Tibial artery (tissue), 4 donors: ENCODE data around the gene TSC22D1.

Source experiments
- DNase-seq, 2 donors: peaks; one replicate each; pipeline ENCODE4 v3.0.0-alpha.2; 2019
- H3K27ac ChIP-seq, 2 donors: fragments of 200-600 bp; sonication (generic) in 1 of 2; 1 replicate in 1 of 2; 2 replicates in 1 of 2; pipeline ENCODE4 v1.5.1; 2018 to 2019; ENCODE audit warnings: mild to moderate bottlenecking in 1 of 2
- H3K27me3 ChIP-seq, 2 donors: fragments of 200-600 bp; sonication (generic) in 1 of 2; one replicate each; pipeline versions ENCODE4 v1.5.1 to v1.6.0; 2016 to 2019
- H3K36me3 ChIP-seq, 3 donors: fragments of 200-600 bp; sonication (generic) in 2 of 3; one replicate each; pipeline ENCODE4 v1.5.1; 2016 to 2019; ENCODE audit warnings: mild to moderate bottlenecking in 2 of 3
- H3K4me1 ChIP-seq, 4 donors: fragments of 200-600 bp; sonication (generic) in 2 of 4; 1 replicate in 3 of 4; 2 replicates in 1 of 4; pipeline ENCODE4 v1.5.1; 2016 to 2019
- H3K4me3 ChIP-seq, 2 donors: fragments of 200-600 bp; sonication (generic) in 1 of 2; 1 replicate in 1 of 2; 2 replicates in 1 of 2; pipeline ENCODE4 v1.5.1; 2018 to 2019; ENCODE audit warnings: mild to moderate bottlenecking in 2 of 2
- H3K9me3 ChIP-seq, 3 donors: fragments of 200-600 bp; sonication (generic) in 1 of 3; one replicate each; pipeline ENCODE4 v1.5.1; 2016 to 2019
- CTCF ChIP-seq, 2 experiments: fragments of 200-600 bp in 1 of 2; fragments of 450-650 bp in 1 of 2; IDR thresholded peaks; one replicate each; pipeline ENCODE4 v1.5.1; 2017 to 2019; ENCODE audit warnings: antibody characterized with exemption in 2 of 2, mild to moderate bottlenecking in 1 of 2, moderate library complexity in 1 of 2
- intact Hi-C: fragments of 100-400 bp; cut with DNase I; formaldehyde crosslinking; loops from one replicate; pipeline ENCODE4 v1.15.0; 2023; ENCODE audit warnings: low total_unique reads

Gene TSC22D1

DNA sequence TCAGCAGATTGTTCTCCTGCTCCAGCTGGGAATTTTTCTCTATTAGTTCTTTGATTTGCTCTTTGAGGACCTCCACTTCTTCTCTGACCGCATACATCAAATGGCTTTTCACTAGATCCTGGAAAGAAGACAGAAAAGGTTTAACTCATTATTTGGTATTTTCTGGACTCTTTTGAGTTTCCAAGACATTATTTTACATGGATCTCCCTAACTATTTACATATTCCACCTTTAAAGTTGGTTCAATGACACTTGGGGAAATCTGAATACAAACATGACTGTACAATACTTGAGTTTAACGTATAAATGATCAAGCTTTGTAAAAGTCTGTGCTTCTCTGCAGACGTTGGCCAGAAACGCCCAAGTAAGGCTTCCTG is 141.4 kb downstream of the TSC22D1 start:
- no peaks in the 10 kb centered on the region for H3K9me3 ChIP-seq
- no peak for TF ChIP-seq CTCF (IDR thresholded peaks at IDR 0.05)
- peak overlapping the region; percentile 90 to 94 for H3K27ac ChIP-seq
- peak overlapping the region; percentile 63 to 84 for H3K4me3 ChIP-seq
- peaks cover 0 to 46% (median 6%) of the 10 kb centered on the region in 4 donors for H3K4me1 ChIP-seq
- H3K36me3 ChIP-seq = peaks cover 16 to 31% (median 25%) of the 10 kb centered on the region in 3 donors
- no peak for DNase-seq
- intact Hi-C loops = loop anchor here (2.0 to 5.0 kb wide), 4 partner anchors 38 to 527 kb away; no protein-coding TSS in a partner anchor
- no peaks in the 10 kb centered on the region for H3K27me3 ChIP-seq

- no peak for DNase-seq
- intact Hi-C loops = loop anchor here (2.0 kb wide), 1 partner anchor 383 kb away; no protein-coding TSS in a partner anchor
- no peak for TF ChIP-seq CTCF (IDR thresholded peaks at IDR 0.05)
- Histone ChIP-seq H3K4me3 (peak overlapping the region; percentile 63 to 84), H3K27ac (peak overlapping the region; percentile 90 to 94), H3K36me3 (peaks cover 16 to 31% (median 25%) of the 10 kb centered on the region in 3 donors), H3K9me3 (no peaks in the 10 kb centered on the region), H3K4me1 (peaks cover 0 to 43% (median 6%) of the 10 kb centered on the region in 4 donors), H3K27me3 (no peaks in the 10 kb centered on the region)
Measured at GRCh38 chr13:44433863-44434765, 142.0 kb downstream of the TSC22D1 start.

DNA sequence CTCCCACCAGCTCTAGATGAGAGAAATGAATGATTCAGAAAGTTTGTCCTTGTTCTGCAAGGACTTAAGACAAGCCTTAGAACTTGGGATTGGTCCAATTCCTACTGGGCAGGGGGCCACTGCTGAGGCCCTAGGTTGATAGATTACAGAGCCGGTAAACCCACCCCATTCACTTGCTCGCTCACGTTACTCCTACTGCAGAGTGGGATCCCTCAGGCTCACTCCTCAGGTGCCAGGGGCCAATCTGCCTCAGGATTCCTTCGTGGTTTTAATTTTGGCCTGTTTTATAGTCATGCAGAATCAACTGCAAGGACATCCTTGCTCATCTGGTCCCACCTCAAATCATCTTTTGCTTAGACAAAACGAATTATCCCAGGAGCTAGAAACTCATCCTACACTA is 143.5 kb downstream of the TSC22D1 start:
- intact Hi-C loops = no loop called here
- H3K4me3 ChIP-seq = peak overlapping the region; percentile 63 to 84
- H3K36me3 ChIP-seq = peaks cover 16 to 31% (median 25%) of the 10 kb centered on the region in 3 donors
- H3K9me3 ChIP-seq = no peaks in the 10 kb centered on the region
- peak overlapping the region; percentile 90 to 94 for H3K27ac ChIP-seq
- H3K27me3 ChIP-seq = no peaks in the 10 kb centered on the region
- peaks cover 0 to 36% (median 4%) of the 10 kb centered on the region in 4 donors for H3K4me1 ChIP-seq
- no peak for TF ChIP-seq CTCF (IDR thresholded peaks at IDR 0.05)
- no peak for DNase-seq

GRCh38 chr13:44431150-44431549 is 145.0 kb downstream of the TSC22D1 start:
- Histone ChIP-seq H3K4me3 (no peak overlapping the region), H3K4me1 (peaks cover 0 to 35% (median 1%) of the 10 kb centered on the region in 4 donors), H3K27me3 (no peaks in the 10 kb centered on the region), H3K9me3 (no peaks in the 10 kb centered on the region), H3K27ac (no peak overlapping the region), H3K36me3 (peaks cover 16 to 31% (median 25%) of the 10 kb centered on the region in 3 donors)
- intact Hi-C loops = no loop called here
- DNase-seq = no peak
- no peak for TF ChIP-seq CTCF (IDR thresholded peaks at IDR 0.05)

DNA sequence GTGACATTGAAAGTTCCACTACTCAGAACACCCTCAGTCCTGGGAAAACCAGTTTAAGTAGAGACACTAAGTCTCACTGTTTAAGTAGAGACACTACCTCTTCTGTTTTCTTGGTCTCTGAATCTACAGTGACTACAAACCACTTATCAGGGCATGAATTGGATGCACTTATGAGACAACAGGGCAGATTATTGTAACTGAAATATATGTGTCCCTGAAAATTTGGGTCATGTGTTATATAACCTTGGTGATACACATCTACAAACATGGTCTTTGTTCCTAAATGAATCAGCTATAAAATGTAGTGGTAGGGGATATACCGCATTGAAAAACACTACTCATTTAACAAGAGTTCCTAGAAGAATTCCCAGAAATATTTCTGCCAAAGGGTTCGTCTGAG is 146.8 kb downstream of the TSC22D1 start:
- peaks cover 10 to 18% (median 14%) of the 10 kb centered on the region in 3 donors for H3K36me3 ChIP-seq
- no peak for DNase-seq
- intact Hi-C loops = no loop called here
- H3K4me3 ChIP-seq = no peak overlapping the region
- peaks cover 0 to 35% (median 1%) of the 10 kb centered on the region in 4 donors for H3K4me1 ChIP-seq
- no peaks in the 10 kb centered on the region for H3K27me3 ChIP-seq
- H3K27ac ChIP-seq = peak overlapping the region in 1 of 2 donors; percentile 25
- no peak for TF ChIP-seq CTCF (IDR thresholded peaks at IDR 0.05)
- no peaks in the 10 kb centered on the region for H3K9me3 ChIP-seq
